Inflammatory macrophage treated with lipopolysaccharide for 1 hour (primary cell): Measurements from ENCODE around the gene HCK.

ENCODE experiments used
- DNase-seq, 2 donors: peaks; one replicate each; pipeline ENCODE4 v3.0.0-alpha.2; 2020 to 2022

Gene HCK

GRCh38 chr20:32063695-32064094 is 11.7 kb downstream of the HCK start:
- DNase-seq: peak; percentile 73 to 88

GRCh38 chr20:32064667-32065066 is 12.6 kb downstream of the HCK start:
- peak in 1 of 2 donors; percentile 78 for DNase-seq

DNA sequence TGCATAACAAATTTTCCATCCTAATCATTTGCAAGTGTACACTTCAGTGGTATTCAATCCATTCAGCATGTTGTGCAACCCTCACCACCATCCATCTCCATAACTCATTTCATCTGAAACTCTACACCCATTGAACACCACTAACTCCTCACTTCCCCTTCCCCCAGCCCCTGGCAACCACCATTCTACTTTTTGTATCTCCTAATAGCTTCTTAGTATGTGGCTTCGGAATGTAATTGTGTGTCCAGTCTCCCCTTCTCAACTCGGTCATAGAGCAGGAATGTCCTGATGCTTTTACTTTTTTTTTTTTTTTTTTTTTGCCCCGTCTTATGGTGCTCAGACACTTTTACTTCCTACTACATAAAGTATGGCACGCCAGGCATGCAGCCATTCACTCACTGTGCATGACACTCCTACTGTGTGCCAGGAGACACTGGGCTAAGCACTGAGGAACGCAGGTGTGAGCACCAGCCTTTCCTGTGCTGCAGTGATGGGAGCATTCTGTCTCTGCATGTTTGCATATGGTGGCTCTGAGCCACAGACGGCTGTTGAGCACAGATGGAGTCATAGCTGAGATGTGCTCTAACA is 15.3 kb downstream of the HCK start:
- DNase-seq: peak in 1 of 2 donors; percentile 51

DNA sequence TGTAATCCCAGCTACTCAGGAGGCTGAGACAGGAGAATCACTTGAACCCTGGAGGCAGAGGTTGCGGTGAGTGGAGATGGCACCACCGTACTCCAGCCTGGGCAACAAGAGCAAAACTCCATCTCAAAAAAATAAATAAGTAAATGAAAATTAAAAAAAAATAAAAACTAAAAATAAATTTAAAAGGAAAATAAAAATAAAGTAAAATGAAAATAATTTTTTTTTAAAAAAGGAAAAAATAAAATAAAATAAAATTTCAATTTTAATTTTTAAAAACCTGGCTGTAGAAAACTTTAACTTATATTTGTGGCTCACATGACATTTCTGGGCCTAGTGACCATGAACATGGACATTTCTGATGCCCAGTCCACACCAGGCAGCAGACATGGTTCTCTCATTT is 16.1 kb downstream of the HCK start:
- no peak for DNase-seq

DNA sequence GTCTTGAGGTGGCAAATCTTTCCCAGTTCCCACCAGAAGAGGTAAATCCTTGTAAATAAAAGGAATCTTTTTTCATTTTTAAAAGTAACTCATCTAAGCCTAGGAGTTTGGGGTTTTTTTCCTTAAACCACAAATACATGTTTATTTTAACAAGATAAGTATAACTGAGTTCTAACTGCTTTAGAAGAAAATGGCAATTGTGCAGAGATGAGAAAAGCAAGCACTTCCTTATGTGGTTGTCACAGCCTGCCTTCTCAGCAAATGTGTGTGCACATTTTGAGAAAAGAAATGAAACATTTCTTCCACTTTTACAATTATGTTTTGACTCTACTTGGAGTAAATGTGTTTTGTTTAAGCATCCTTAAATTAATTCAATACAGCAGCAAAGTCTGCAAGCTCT is 17.7 kb downstream of the HCK start:
- no peak for DNase-seq

GRCh38 chr20:32070282-32070681 is 18.2 kb downstream of the HCK start:
- DNase-seq: no peak

DNA sequence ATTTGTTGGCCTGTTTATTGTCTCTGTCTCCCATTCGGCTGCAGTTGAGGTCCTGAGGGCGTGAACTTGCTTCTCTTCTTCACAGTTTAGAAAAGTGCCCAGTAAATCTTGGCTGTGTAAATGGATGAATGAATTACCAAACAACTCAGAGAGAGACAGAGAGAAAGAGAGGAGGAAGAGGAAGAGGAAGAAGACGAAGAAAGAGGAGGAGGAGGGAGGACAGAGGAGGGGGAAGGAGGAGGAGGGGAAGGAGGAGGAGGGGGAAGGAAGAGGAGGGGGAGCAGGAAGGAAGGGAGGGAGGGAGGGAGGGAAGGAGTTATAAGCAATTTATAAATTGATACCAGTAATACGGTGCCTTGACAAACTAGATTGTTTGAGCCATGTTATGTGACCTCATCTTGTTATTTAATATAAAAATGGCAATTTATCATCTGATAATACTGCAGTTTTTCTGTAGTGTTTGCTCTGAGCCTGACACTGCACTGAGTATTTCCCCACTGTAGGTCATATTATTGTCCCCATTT is 18.7 kb downstream of the HCK start:
- no peak for DNase-seq

DNA sequence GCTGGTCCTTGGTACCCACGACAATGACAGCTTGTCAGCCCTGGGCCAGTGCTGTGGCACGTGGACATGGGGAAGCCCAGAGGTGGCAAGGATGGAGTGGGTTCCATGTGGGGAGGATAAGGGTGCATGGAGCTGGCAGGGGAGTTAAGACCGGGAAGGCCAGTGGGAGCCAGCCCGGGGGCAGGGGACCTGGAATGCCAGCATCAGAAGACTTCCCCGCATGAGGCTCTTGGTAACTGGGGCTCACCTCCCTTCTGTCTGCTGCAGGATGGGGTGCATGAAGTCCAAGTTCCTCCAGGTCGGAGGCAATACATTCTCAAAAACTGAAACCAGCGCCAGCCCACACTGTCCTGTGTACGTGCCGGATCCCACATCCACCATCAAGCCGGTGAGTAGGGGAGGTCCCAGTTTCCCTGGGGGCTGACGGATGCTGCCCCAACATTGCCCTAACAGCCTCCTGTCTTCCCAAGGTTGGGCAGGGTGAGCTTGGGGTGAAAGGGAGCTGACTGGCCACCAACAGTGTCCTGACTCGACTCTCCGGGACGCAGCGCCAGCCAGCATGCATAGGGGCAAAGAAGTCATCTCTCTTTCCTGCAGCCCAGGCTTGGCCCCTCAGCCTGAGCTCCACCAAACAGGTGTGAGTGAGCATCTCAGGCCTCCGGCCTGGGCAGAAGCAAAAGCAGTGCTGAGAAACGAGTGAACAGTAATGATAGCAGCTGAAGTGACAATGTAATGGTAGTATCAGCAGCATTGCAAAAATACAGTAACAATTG is 19.5 kb downstream of the HCK start:
- no peak for DNase-seq

GRCh38 chr20:32072168-32072750 is 20.2 kb downstream of the HCK start:
- DNase-seq: no peak

DNA sequence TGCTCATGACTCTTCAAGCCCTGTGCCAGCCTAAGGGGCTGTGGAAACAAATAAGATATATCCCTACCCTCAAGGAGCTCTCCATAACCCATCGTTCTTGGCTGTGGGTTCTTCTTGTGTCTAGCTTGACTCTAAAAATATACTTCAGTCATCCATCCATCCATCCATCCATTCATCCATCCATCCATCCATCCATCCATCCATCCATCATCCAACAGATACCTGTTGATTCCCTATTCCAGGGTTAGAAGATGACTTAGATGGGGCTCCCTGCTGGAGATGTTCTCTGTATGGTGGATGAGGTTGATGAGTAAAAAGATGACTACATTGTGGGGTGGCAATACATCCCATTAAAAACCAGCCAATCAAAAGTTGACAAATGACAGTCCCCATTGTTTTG is 23.5 kb downstream of the HCK start:
- DNase-seq: no peak

GRCh38 chr20:32077190-32077589 is 25.1 kb downstream of the HCK start:
- peak; percentile 65 to 83 for DNase-seq

DNA sequence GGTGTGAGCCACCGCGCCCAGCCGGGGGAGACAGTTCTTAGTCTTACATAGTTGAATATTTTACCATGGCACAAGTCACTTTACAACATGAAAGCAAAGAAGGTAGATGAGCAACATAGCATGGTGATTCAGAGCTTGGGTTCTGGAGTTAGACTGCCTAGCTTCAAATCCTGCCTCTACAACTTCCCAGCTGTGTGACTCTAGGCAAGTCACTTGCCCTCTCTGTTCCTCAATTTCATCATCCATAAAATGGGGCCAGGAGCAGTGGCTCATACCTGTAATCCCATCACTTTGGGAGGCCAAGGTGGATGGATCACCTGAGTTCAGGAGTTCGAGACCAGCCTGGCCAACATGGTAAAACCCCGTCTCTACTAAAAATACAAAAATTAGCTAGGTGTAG is 26.3 kb downstream of the HCK start:
- no peak for DNase-seq

DNA sequence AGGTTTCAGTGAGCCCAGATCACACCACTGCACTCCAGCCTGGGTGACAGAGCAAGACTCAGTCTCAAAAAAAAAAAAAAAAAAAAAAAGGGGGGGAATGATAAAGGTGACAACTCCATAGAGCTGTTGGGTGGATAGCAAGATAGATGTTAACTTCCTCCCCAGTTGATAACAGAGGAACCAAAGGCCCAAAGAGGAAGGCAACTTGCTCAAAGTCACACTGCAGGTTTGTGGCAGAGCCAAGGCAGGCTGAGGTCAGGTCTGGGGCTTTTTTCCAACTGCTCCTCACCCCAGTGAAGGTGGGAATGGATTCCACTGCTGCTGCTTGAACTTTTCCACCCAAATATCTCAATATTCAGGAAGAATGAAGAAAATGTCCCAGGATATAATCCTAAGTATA is 26.7 kb downstream of the HCK start:
- DNase-seq: no peak

- DNase-seq: no peak
Observed at GRCh38 chr20:32079655-32080109, 27.6 kb downstream of the HCK start.

DNA sequence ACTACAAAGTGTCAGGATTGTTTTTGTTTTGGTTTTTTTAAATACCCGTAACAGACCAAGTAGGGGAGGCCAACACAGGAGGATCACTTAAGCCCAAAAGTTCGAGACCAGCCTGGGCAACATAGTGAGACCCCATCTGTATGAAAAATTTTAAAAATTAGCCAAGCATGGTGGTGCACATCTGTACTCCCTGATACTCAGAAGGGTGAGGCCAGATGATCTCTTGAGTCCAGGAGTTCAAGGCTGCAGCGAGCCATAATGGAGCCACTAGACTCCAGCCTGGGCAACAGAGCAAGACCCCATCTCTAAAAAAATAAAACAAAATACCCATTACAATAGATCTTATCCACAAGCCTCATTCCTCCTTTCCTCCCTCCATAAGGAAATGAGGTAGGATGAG is 28.7 kb downstream of the HCK start:
- no peak for DNase-seq

GRCh38 chr20:32083469-32083868 is 31.4 kb downstream of the HCK start:
- DNase-seq: no peak

- peak; percentile 77 to 89 for DNase-seq
Observed at GRCh38 chr20:32087070-32087469, 35.0 kb downstream of the HCK start.

- no peak for DNase-seq
Observed at GRCh38 chr20:32088759-32089158, 36.7 kb downstream of the HCK start.

DNA sequence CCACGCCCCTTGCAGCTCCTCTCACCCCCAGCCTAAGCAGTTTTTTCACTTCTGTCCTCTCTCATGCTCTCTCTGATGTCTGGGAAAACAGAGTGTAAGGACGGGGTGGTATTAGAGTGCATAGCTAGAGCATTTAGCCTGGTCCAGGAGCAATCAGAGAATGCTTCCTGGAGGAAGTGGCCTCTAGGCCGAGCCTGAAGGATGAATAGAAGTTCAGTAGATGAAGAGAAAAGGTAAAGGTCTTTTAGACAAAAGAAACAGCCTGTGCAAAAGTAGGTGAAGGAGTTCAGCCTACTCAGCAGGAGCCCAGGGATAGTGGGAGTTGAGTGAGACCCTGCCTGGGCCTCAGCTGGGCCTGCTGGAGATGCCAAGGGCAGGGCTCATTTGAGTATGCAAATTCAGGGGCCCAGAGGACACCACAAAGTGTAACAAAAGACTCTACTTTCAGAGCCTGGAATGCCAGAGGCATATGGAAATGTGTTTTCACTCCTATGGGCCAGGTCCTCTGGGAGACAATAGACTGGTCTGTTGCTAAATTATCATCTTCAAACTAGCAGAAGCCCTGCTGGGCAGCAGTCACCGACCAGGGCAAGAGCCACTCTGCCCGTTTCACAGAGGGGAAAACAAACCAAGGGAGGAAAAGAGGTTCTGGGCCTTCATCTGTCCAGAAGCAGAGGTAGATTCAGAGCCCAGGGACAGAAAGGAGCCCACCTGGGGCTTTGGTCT is 37.8 kb downstream of the HCK start:
- no peak for DNase-seq

- peak; percentile 73 to 87 for DNase-seq
Observed at GRCh38 chr20:32091888-32092346, 39.9 kb downstream of the HCK start.

GRCh38 chr20:32098786-32099185 is 46.7 kb downstream of the HCK start:
- DNase-seq: no peak

GRCh38 chr20:32108814-32109391 is 56.9 kb downstream of the HCK start:
- no peak for DNase-seq
